ENCODE results near the gene ERC2. TPM values are rescaled to one million over a fixed set of nuclear protein-coding genes. Genes with fewer than 3 reads are reported as not detected.

ERC2 gene
- polyA plus RNA-seq, 3 donors: 2.6 to 4.0 (median 3.7) TPM

DNA sequence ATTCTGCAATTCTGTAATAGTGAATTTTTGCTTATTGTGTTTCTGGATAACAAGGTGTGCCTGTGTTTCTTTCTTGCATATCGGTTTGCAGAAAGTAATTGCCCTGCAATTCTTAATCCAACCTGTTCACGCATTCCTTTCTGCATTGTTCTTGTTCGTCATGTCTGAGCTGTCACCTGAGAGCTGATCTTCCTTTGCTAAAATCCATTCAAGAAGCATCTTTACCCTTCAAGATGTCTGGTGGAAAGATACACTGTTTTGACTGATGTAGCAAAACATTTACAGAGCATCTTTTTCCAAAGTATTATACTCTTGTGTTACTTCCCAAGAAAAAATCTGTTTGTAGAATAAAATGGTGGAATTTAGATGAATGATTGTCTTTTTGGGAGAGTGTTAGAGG lies 822.1 kb downstream of the ERC2 start:
- DNase-seq: no peak

DNA sequence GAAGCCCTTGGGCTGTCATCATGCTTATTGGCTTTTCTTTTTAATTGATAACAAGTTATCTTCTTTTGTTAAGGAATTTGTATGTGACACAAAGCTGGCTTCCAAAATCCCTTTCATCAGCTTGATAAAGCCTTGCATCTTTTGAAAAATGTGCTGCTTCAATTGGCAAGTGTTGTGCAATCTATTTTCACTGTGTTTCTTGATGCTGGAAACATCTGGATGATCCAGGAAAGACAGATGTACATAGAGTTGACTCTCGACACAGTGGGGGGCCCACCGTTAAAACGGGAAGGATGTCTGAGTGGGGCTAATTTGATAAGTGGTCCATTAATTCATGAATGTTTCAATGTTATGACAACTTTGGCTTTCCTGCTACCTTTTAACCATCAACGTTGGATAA lies 822.8 kb downstream of the ERC2 start:
- DNase-seq: no peak

DNA sequence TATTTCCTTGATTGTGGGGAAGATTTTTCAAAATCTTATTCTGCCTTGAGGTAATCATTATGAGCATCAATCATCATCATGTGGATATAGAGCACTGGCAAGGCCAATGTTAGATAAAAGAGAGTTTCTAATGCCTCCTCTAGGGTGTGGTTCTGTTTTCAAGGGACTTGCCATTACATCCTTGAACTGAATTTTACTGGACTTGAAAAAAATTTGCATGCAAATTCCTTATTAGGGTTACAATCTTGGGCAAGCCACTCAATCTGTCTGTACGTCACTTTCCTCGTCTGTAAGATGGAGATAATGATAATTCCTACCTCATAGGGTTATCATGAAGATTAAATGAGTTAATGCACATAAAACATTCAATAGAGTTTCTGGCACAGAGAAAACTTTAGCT lies 825.0 kb downstream of the ERC2 start:
- DNase-seq: no peak

DNA sequence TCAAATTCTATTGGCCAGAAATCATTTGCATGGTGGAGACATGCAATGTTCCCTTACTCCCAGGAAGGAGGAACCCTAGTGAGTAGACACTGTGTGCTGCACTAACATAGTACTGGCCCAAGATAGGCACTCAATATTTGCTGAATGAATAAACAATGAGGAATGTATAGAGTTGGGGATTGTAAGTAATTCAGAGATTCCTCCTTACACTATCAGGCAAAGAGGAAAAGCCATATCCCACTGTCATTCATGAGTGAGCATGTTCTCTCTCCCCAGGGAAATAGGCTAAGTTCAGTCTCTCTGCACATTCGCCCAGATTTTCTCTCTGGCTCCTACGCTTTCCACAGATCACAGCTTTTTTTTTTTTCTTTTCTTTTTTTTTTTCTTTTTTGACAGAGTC lies 826.3 kb downstream of the ERC2 start:
- no peak for DNase-seq

GRCh38 chr3:55639896-55640765 lies 828.1 kb downstream of the ERC2 start:
- no peak for DNase-seq

GRCh38 chr3:55639143-55639542 lies 829.1 kb downstream of the ERC2 start:
- DNase-seq: no peak

GRCh38 chr3:55637906-55638638 lies 830.2 kb downstream of the ERC2 start:
- DNase-seq: peak; percentile 37

- DNase-seq: no peak
Measured at GRCh38 chr3:55636300-55637195, 831.7 kb downstream of the ERC2 start.

DNA sequence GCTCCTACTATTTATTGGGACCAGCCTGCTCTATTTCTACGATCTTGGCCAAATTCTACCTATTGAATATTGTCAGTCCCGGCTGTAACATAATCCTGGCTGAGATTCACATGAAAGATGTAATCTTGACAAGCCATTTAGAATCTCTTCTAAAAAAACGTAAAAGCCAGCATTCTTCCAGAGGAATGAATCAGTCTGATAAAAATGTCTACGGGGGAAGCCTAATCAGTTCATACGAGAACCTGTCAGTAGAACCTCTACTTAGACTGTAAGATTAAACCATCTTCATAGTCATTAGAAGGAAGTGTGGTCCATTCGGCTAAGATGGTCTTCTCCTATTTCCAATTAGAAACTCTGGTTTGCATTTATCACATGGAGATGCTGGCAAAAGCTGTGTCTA lies 833.9 kb downstream of the ERC2 start:
- no peak for DNase-seq

DNA sequence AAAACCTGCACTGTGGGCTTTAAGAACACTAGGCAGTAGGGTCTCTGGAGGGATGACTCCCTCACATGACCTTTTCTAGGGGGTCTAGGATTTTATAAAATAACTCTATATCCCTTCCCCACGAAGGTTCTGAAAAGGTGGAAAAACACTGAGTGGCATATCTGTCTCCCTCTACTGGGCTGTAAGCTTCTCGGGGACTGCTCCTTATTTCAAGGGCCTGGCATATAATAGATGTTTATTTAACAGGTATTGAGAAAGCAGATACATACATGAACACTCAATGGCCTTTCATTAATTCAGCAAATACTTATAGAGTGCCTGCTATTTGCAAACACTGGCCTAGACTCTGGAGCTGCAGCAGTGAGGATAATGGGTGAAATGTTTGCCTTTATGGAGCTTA lies 834.9 kb downstream of the ERC2 start:
- DNase-seq: no peak

DNA sequence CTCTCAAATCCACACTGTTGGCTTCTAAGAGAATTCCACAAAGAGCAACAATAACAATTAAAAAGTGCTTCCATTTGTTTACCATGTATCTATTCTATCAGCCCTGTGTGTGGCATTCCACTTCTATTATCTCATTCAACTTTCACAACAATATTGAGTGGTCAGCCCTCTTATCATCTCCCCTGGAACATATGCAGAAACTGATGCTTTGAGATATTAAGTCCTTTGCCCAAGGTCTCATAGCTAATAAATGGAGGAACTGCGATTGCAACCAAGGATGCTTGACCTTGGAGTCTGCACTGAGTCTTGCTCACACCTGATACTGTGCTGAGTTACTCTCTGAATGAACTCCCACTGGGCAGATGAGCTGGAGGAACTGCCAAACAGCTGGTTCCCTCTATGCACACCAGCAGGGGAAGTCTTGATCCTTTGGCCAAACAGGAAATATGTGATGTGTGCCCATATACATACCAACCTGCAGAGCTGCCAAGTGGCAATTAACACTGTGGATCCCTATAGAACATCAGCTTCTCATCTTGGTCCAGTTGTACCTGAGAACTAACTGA lies 836.4 kb downstream of the ERC2 start:
- DNase-seq: no peak

DNA sequence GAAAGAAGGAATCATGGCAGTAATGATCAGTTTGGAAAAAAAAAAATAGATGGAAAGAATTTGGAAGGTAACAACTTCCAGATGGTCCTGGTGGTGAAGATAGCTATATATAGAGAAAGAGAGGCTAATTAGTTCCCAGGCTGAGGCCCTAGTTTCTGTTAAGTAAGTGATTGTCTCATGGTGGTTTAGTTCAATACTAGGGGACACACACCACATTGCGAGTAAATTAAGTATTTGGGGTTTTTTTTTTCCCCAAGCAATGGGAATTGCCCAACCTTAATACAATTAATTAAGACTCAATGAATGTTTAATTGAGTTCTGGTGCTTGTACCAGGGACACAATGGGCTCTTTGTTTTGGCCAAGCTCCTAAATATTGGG lies 837.4 kb downstream of the ERC2 start:
- DNase-seq: no peak

GRCh38 chr3:55630280-55630920 lies 837.9 kb downstream of the ERC2 start:
- DNase-seq: no peak

GRCh38 chr3:55629432-55629831 lies 838.8 kb downstream of the ERC2 start:
- no peak for DNase-seq

DNA sequence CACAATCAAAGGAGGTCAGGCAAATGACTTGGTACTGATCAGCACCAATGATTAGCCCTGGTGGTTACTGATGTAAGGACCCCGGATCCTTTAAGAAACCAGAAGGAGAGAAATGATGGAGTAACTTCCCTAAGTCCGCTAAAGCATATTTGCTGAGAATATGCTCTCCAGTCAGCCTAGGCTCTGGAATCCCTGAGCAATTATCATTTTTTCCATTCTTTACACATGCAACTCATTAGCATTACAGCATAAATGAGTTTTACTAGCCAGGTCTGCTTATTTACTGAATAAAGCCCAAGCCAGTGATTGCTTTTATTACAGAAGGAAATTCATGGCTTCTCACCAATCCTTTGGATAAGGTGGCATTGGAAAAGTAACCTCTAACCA lies 842.0 kb downstream of the ERC2 start:
- no peak for DNase-seq

- DNase-seq: no peak
Measured at GRCh38 chr3:55624238-55624637, 844.0 kb downstream of the ERC2 start.

GRCh38 chr3:55623786-55624185 lies 844.5 kb downstream of the ERC2 start:
- no peak for DNase-seq

GRCh38 chr3:55622733-55623132 lies 845.5 kb downstream of the ERC2 start:
- DNase-seq: no peak

- DNase-seq: no peak
Measured at GRCh38 chr3:55622116-55622515, 846.2 kb downstream of the ERC2 start.

- no peak for DNase-seq
Measured at GRCh38 chr3:55621648-55622047, 846.6 kb downstream of the ERC2 start.

DNA sequence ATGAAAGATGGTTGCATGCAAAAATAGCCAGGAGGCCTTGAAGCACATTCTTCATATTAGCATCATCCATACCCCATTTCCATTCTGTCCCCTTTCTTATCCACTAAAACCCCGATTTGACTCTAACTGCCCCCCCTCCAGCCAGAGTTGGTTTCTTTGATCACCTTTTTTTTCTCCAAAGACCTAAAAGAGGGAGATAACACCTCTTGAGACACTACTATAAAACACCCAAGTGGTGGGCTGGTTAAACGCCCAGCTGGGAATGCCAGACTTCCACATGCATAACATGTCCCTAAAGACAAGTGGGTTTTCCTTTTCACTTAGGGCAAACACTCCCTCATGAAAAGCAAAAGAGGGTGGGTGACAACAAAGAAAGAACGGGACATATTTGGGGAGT lies 847.2 kb downstream of the ERC2 start:
- no peak for DNase-seq

Measured in renal pelvis (tissue), 4 donors.